Loucy (cell line): ENCODE measurements around the gene KRTAP4-9.

ENCODE experiments used
- H2AFZ ChIP-seq: fragments of 200-600 bp; sonication (generic); 2 replicates; pipeline ENCODE4 v1.6.0; 2016; ENCODE audit warnings: antibody characterized with exemption, mild to moderate bottlenecking, low read length, moderate library complexity
- H3F3A ChIP-seq: fragments of 200-600 bp; 2 replicates; pipeline ENCODE4 v1.6.0; 2016; ENCODE audit warnings: antibody characterized with exemption, low read depth, mild to moderate bottlenecking
- H3K27me3 ChIP-seq: fragments of 200-600 bp; sonication (generic); 2 replicates; pipeline ENCODE4 v1.6.1; 2014; ENCODE audit warnings: low read length, mild to moderate bottlenecking; ENCODE audit not compliant: insufficient read depth, poor library complexity, severe bottlenecking
- H3K36me3 ChIP-seq: fragments of 200-600 bp; sonication (generic); 2 replicates; pipeline ENCODE4 v1.6.1; 2016; ENCODE audit warnings: low read length; ENCODE audit not compliant: insufficient read depth
- H3K4me1 ChIP-seq: fragments of 200-600 bp; sonication (generic); 2 replicates; pipeline ENCODE4 v1.5.1; 2014; ENCODE audit warnings: low read length, mild to moderate bottlenecking; ENCODE audit not compliant: insufficient read depth, poor library complexity, severe bottlenecking
- H3K4me2 ChIP-seq: fragments of 200-600 bp; sonication (generic); 2 replicates; pipeline ENCODE4 v1.6.0; 2014; ENCODE audit warnings: antibody characterized with exemption, low read length, low read depth, mild to moderate bottlenecking; ENCODE audit not compliant: poor library complexity, severe bottlenecking
- H3K4me3 ChIP-seq: fragments of 200-600 bp; sonication (generic); 2 replicates; pipeline ENCODE4 v1.5.1; 2014; ENCODE audit warnings: low read length, mild to moderate bottlenecking, mixed read lengths; ENCODE audit not compliant: poor library complexity, severe bottlenecking
- H3K79me2 ChIP-seq: fragments of 200-600 bp; sonication (generic); 2 replicates; pipeline ENCODE4 v1.6.1; 2014; ENCODE audit warnings: low read length; ENCODE audit not compliant: insufficient read depth
- H3K9ac ChIP-seq: fragments of 200-600 bp; sonication (generic); 2 replicates; pipeline ENCODE4 v1.6.0; 2014; ENCODE audit warnings: mild to moderate bottlenecking, low read depth, low read length, moderate library complexity; ENCODE audit not compliant: poor library complexity, severe bottlenecking
- H3K9me2 ChIP-seq: fragments of 200-600 bp; sonication (generic); replicated peaks from 2 replicates; pipeline ENCODE4 v1.6.1; 2016; ENCODE audit warnings: low read depth, low read length, mixed read lengths
- H3K9me3 ChIP-seq: fragments of 200-600 bp; sonication (generic); 2 replicates; pipeline ENCODE4 v1.6.1; 2014; ENCODE audit warnings: mild to moderate bottlenecking, antibody characterized with exemption, low read length, low read depth; ENCODE audit not compliant: insufficient read depth
- H4K20me1 ChIP-seq: fragments of 200-600 bp; sonication (generic); 2 replicates; pipeline ENCODE4 v1.6.0; 2014; ENCODE audit warnings: antibody characterized with exemption, low read length, mild to moderate bottlenecking; ENCODE audit not compliant: insufficient read depth, poor library complexity, severe bottlenecking
- EZH2phosphoT487 ChIP-seq: fragments of 200-600 bp; IDR thresholded peaks from 2 replicates; pipeline ENCODE4 v1.6.1; 2018; ENCODE audit warnings: antibody characterized with exemption, mild to moderate bottlenecking, moderate library complexity, borderline replicate concordance
- TF ChIP-seq, protein P1 (sequence below): fragments of 200-600 bp; sonication (generic); conservative IDR thresholded peaks from 2 replicates; pipeline ENCODE4 v1.5.1; 2014; ENCODE audit warnings: mild to moderate bottlenecking, antibody characterized with exemption, low read length

Gene KRTAP4-9

DNA sequence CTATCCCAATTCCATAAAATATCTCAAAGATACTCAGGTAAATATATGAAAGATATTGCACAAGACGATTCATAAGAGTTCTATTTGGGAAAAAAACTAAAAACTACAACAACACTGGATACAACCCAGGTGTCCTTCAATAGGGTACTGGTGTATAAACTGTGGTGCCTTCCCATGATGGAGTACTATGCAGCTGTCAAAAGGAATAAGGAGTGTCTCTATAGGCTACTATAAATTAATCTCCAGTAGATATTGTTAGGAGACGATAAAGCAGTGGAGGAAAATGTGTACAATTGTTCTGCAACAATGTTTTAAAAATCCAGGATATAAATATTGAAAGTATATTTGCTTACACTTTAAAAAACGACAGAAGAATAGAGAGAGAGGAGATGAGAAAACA lies 21.2 kb downstream of the KRTAP4-9 start:
- Histone ChIP-seq H4K20me1 (no peaks in the 10 kb centered on the region), H3K79me2 (no peaks in the 10 kb centered on the region), H3K9ac (no peak overlapping the region), H3K9me3 (no peaks in the 10 kb centered on the region), H3K36me3 (no peaks in the 10 kb centered on the region), H3K27me3 (no peaks in the 10 kb centered on the region), H3K9me2 (no peaks in the 10 kb centered on the region), H2AFZ (no peak overlapping the region), H3F3A (no peaks in the 10 kb centered on the region; the same call in 1 of the 2 replicates), H3K4me1 (peaks cover 34% of the 10 kb centered on the region), H3K4me3 (no peak overlapping the region), H3K4me2 (peak overlapping the region; percentile 56)
- no peak for TF ChIP-seq EZH2phosphoT487
- TF ChIP-seq, protein P1, sequence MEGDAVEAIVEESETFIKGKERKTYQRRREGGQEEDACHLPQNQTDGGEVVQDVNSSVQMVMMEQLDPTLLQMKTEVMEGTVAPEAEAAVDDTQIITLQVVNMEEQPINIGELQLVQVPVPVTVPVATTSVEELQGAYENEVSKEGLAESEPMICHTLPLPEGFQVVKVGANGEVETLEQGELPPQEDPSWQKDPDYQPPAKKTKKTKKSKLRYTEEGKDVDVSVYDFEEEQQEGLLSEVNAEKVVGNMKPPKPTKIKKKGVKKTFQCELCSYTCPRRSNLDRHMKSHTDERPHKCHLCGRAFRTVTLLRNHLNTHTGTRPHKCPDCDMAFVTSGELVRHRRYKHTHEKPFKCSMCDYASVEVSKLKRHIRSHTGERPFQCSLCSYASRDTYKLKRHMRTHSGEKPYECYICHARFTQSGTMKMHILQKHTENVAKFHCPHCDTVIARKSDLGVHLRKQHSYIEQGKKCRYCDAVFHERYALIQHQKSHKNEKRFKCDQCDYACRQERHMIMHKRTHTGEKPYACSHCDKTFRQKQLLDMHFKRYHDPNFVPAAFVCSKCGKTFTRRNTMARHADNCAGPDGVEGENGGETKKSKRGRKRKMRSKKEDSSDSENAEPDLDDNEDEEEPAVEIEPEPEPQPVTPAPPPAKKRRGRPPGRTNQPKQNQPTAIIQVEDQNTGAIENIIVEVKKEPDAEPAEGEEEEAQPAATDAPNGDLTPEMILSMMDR = no peak

DNA sequence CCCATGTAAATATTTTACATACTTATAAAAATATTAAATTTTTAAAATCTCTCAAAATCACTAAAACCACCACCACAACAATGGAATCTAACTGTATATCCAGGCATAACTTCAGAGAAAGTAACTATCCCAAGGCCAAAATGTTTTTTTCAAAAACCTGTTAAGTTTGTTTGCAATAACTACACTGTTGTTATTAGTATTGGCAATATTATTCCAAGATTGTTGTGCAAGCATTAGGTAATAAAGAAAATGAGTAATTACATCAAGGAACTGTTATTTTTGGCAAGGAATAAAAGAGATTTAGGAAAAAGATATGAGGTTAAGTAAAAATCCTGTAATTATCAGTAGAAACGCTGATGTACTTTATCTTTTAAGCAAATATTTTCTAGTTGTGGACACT lies 22.2 kb downstream of the KRTAP4-9 start:
- no peaks in the 10 kb centered on the region; the same call in 1 of the 2 replicates for H3F3A ChIP-seq
- H3K79me2 ChIP-seq = no peaks in the 10 kb centered on the region
- H3K9me2 ChIP-seq = no peaks in the 10 kb centered on the region
- no peak overlapping the region for H3K9ac ChIP-seq
- H3K36me3 ChIP-seq = no peaks in the 10 kb centered on the region
- no peaks in the 10 kb centered on the region for H3K9me3 ChIP-seq
- H3K27me3 ChIP-seq = no peaks in the 10 kb centered on the region
- peaks cover 38% of the 10 kb centered on the region for H3K4me1 ChIP-seq
- TF ChIP-seq, protein P1 = no peak
- no peak for TF ChIP-seq EZH2phosphoT487
- H2AFZ ChIP-seq = no peak overlapping the region
- H3K4me3 ChIP-seq = no peak overlapping the region
- no peaks in the 10 kb centered on the region for H4K20me1 ChIP-seq
- no peak overlapping the region for H3K4me2 ChIP-seq

DNA sequence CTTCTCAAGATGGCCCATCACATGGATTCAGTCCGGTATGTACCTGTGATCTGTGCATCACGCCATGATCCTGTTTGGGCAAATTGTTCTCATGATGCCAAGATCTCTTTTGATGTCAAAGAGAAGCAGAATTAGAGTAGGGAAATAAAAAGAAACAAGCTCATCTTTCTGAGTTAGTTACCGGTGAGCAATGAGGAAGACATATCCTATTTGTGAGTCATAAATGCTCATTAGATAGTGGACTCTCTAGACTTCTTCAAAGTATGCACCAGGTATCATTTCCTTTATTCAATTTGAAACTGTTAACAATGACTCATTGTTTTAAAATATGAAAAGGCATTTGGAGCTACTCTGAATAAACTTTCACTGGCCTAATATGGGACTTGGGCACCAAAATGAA lies 26.8 kb downstream of the KRTAP4-9 start:
- no peak overlapping the region for H3K4me2 ChIP-seq
- H4K20me1 ChIP-seq = no peaks in the 10 kb centered on the region
- H2AFZ ChIP-seq = no peak overlapping the region
- no peak overlapping the region for H3K9ac ChIP-seq
- H3K27me3 ChIP-seq = no peaks in the 10 kb centered on the region
- no peak for TF ChIP-seq EZH2phosphoT487
- TF ChIP-seq, protein P1 = no peak
- no peaks in the 10 kb centered on the region for H3K79me2 ChIP-seq
- no peaks in the 10 kb centered on the region for H3K36me3 ChIP-seq
- no peaks in the 10 kb centered on the region for H3K9me3 ChIP-seq
- H3K9me2 ChIP-seq = no peaks in the 10 kb centered on the region
- H3F3A ChIP-seq = no peaks in the 10 kb centered on the region
- H3K4me3 ChIP-seq = no peak overlapping the region
- peaks cover 18% of the 10 kb centered on the region for H3K4me1 ChIP-seq
